ENCODE results near the gene FTH1. TPM values are rescaled to one million over a fixed set of nuclear protein-coding genes. Genes with fewer than 3 reads are reported as not detected.

The FTH1 gene
- total and polyA plus RNA-seq, 2 donors (not counting 1 experiment from before 2014, with no cell fraction given) = 2,219 to 2,789 TPM

DNA sequence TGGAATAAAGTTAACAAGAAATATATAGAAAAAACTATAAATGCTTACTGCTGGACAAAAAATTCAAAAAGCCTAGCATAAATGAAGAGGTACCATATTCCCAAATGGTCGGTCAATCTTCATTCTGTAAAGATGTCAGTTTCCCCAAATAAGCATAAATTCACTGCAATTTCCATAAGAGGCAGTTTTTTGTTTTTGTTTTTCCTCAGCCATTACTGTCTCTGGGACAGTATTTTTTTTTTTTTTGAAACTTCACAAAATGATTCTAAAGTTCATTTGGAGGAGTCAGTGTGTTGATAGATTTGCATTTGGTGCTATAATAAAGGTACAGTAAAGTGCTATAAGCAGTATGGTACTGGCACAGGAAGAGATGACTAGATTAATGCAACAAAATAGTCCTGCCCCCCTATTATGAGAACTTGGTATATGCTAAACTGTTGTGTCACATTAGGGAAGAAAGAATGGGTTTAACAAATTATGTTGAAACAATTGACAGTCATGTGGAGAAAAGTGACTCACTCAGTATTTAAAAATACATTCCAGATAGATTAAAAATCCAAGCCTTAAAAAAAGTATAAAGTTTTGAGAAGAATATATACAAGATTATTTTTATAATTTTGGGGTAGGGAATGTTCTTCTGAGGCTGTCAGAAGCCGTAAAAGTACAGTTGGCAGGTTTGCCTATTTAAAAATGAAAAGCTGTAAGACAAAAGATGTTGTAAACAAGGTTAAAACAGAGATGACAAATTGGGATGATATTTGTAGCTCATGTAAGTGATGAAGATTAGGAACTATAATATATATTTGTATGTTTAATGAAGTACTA is 2.6 kb upstream of the FTH1 start:
- Histone ChIP-seq H2AFZ (ENCODE audit: low read length) (no peak overlapping the region), H3K9me3 (ENCODE audit: control insufficient read depth, insufficient read depth, low read depth, low read length) (no peaks in the 10 kb centered on the region), H3K36me3 (ENCODE audit: control insufficient read depth, insufficient read depth, low read length) (peaks cover 5% of the 10 kb centered on the region), H3K79me2 (ENCODE audit: control insufficient read depth, insufficient read depth, low read length) (peaks cover 34% of the 10 kb centered on the region), H3K27ac (ENCODE audit: insufficient read depth, low read length) (peak overlapping the region; percentile 91), H3K4me2 (ENCODE audit: extremely low read depth, insufficient read depth, low read length) (peak overlapping the region; percentile 40), H3K4me1 (ENCODE audit: control insufficient read depth, extremely low read depth, insufficient read depth, low read length) (peaks cover 35% of the 10 kb centered on the region), H3K9ac (ENCODE audit: insufficient read depth, low read length) (no peak overlapping the region), H3K27me3 (ENCODE audit: control insufficient read depth, insufficient read depth, low read length) (no peaks in the 10 kb centered on the region), H3K4me3 (replicated peaks in 1 of 4; ENCODE audit: control extremely low read depth in 1 of 4, insufficient read depth in 1 of 4, low read depth in 3 of 4, low read length in 4 of 4) (peak overlapping the region in 2 of 4 experiments; percentile 17 to 36), H4K20me1 (ENCODE audit: control insufficient read depth, extremely low read depth, insufficient read depth, low read length) (peaks cover 6% of the 10 kb centered on the region)
- TF ChIP-seq EZH2 (IDR thresholded peaks at IDR 0.05; ENCODE audit: low read length, missing control alignments) = no peak
- TF ChIP-seq, protein P1, sequence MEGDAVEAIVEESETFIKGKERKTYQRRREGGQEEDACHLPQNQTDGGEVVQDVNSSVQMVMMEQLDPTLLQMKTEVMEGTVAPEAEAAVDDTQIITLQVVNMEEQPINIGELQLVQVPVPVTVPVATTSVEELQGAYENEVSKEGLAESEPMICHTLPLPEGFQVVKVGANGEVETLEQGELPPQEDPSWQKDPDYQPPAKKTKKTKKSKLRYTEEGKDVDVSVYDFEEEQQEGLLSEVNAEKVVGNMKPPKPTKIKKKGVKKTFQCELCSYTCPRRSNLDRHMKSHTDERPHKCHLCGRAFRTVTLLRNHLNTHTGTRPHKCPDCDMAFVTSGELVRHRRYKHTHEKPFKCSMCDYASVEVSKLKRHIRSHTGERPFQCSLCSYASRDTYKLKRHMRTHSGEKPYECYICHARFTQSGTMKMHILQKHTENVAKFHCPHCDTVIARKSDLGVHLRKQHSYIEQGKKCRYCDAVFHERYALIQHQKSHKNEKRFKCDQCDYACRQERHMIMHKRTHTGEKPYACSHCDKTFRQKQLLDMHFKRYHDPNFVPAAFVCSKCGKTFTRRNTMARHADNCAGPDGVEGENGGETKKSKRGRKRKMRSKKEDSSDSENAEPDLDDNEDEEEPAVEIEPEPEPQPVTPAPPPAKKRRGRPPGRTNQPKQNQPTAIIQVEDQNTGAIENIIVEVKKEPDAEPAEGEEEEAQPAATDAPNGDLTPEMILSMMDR (conservative IDR thresholded peaks at IDR 0.05 in 1 of 2, IDR thresholded peaks at IDR 0.05 in 1 of 2; ENCODE audit: low read depth in 1 of 2, low read length in 2 of 2) = no peak
- DNase-seq (ENCODE audit: low read depth in 2 of 2) = peak; percentile 80 to 90

DNA sequence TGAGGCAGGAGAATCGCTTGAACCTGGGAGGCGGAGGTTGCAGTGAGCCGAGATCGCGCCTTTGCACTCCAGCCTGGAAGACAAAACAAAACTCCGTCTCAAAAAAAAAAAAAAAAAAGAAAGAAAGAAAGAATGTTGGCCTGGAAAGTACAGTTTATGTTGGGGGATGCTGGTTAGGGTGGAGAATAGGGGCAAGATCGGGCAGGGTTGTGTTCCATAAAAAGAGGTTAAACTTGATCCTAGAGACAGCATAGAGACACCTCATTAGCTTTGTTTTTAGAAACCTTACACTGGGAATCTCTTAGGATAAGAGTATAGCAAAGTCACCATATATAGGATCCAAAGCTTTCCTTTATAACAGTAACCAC is 1.9 kb upstream of the FTH1 start:
- no peak for DNase-seq (ENCODE audit: low read depth in 2 of 2)
- peak overlapping the region; percentile 91 for H3K27ac ChIP-seq (ENCODE audit: insufficient read depth, low read length)
- peak overlapping the region; percentile 26 for H3K4me2 ChIP-seq (ENCODE audit: extremely low read depth, insufficient read depth, low read length)
- peaks cover 39% of the 10 kb centered on the region for H3K4me1 ChIP-seq (ENCODE audit: control insufficient read depth, extremely low read depth, insufficient read depth, low read length)
- no peaks in the 10 kb centered on the region for H3K27me3 ChIP-seq (ENCODE audit: control insufficient read depth, insufficient read depth, low read length)
- H3K79me2 ChIP-seq (ENCODE audit: control insufficient read depth, insufficient read depth, low read length) = peaks cover 38% of the 10 kb centered on the region
- no peaks in the 10 kb centered on the region for H3K9me3 ChIP-seq (ENCODE audit: control insufficient read depth, insufficient read depth, low read depth, low read length)
- H3K36me3 ChIP-seq (ENCODE audit: control insufficient read depth, insufficient read depth, low read length) = peaks cover 8% of the 10 kb centered on the region
- TF ChIP-seq, protein P1 (conservative IDR thresholded peaks at IDR 0.05 in 1 of 2, IDR thresholded peaks at IDR 0.05 in 1 of 2; ENCODE audit: low read depth in 1 of 2, low read length in 2 of 2) = no peak
- TF ChIP-seq EZH2 (IDR thresholded peaks at IDR 0.05; ENCODE audit: low read length, missing control alignments) = no peak
- H3K4me3 ChIP-seq (replicated peaks in 1 of 4; ENCODE audit: control extremely low read depth in 1 of 4, insufficient read depth in 1 of 4, low read depth in 3 of 4, low read length in 4 of 4) = peak overlapping the region in 2 of 4 experiments; percentile 7 to 18
- peaks cover 6% of the 10 kb centered on the region for H4K20me1 ChIP-seq (ENCODE audit: control insufficient read depth, extremely low read depth, insufficient read depth, low read length)
- no peak overlapping the region for H3K9ac ChIP-seq (ENCODE audit: insufficient read depth, low read length)
- no peak overlapping the region for H2AFZ ChIP-seq (ENCODE audit: low read length)

DNA sequence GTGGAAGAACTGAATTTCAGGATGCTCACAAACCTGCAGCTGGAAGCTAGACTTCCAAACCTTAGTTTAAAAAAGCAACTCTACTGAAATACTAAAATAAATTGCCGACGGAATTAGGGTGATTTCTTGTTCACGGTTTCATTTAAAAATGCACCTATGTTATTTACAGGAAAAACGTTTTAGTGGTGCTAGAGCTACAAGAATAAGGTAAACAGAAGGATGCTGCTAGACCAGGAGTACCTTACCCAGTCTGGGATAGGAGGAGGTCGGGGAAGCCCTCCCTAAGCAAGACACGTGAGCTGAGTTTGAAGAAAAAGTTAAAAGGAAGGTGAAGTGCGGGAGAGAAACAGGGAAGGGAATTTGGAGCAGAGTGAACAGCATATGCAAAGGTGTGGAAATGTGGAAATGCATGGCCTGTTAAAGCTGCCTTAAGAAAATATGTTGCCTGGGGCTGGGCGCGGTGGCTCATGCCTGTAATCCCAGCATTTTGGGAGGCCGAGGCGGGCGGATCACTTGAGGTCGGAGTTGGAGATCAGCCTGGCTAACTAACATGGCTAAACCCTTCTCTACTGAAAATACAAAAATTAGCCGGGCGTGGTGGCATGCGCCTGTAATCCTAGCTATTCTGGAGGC is 1.4 kb upstream of the FTH1 start:
- Histone ChIP-seq H3K9me3 (ENCODE audit: control insufficient read depth, insufficient read depth, low read depth, low read length) (no peaks in the 10 kb centered on the region), H3K36me3 (ENCODE audit: control insufficient read depth, insufficient read depth, low read length) (peaks cover 11% of the 10 kb centered on the region), H3K27ac (ENCODE audit: insufficient read depth, low read length) (peak overlapping the region; percentile 91), H3K4me1 (ENCODE audit: control insufficient read depth, extremely low read depth, insufficient read depth, low read length) (peaks cover 44% of the 10 kb centered on the region), H4K20me1 (ENCODE audit: control insufficient read depth, extremely low read depth, insufficient read depth, low read length) (peaks cover 6% of the 10 kb centered on the region), H3K27me3 (ENCODE audit: control insufficient read depth, insufficient read depth, low read length) (no peaks in the 10 kb centered on the region), H3K4me3 (replicated peaks in 1 of 4; ENCODE audit: control extremely low read depth in 1 of 4, insufficient read depth in 1 of 4, low read depth in 3 of 4, low read length in 4 of 4) (peak overlapping the region in 3 of 4 experiments; percentile 78 to 85 (median 83)), H3K79me2 (ENCODE audit: control insufficient read depth, insufficient read depth, low read length) (peaks cover 38% of the 10 kb centered on the region), H3K4me2 (ENCODE audit: extremely low read depth, insufficient read depth, low read length) (peak overlapping the region; percentile 90), H3K9ac (ENCODE audit: insufficient read depth, low read length) (no peak overlapping the region), H2AFZ (ENCODE audit: low read length) (no peak overlapping the region)
- no peak for DNase-seq (ENCODE audit: low read depth in 2 of 2)
- no peak for TF ChIP-seq EZH2 (IDR thresholded peaks at IDR 0.05; ENCODE audit: low read length, missing control alignments)
- TF ChIP-seq, protein P1 (conservative IDR thresholded peaks at IDR 0.05 in 1 of 2, IDR thresholded peaks at IDR 0.05 in 1 of 2; ENCODE audit: low read depth in 1 of 2, low read length in 2 of 2) = no peak

Measured in fibroblast of lung (primary cell).